PC-3 (cell line): ENCODE results near the gene LHX2. TPM values are rescaled to one million over a fixed set of nuclear protein-coding genes. Genes with fewer than 3 reads are reported as not detected.
A peak's percentile ranks its signal among the peaks of the same experiment; 100 is the strongest.

Experiments used
- ATAC-seq: fragments of 200-7000 bp; cut with Tn5 transposase; 2 replicates; pipeline ENCODE4 v1.9.1; 2020; ENCODE audit warnings: mild to moderate bottlenecking, moderate library complexity
- BruUV-seq: library from RNA; stranded (reverse); fragments of 400-500 nt; replicated peaks from 2 replicates; lab custom pipeline; 2021; lab: Mats Ljungman, UMichigan
- CTCF ChIA-PET: fragments of 300-600 bp; sonication (Branson Sonifier 250); formaldehyde crosslinking; loops from one replicate; lab custom pipeline; 2022; ENCODE audit warnings: antibody characterized with exemption; lab: Charles Lee
- POLR2A ChIA-PET: fragments of 300-600 bp; sonication (Branson Sonifier 250); formaldehyde crosslinking; loops from one replicate; lab custom pipeline; 2022; ENCODE audit warnings: antibody characterized with exemption; ENCODE audit not compliant: unreplicated experiment; lab: Charles Lee
- DNase-seq: peaks from one replicate; pipeline ENCODE4 v3.0.0-alpha.2; 2015
- H2AFZ ChIP-seq: fragments of 300-600 bp; sonication (generic); 2 replicates; pipeline ENCODE4 v1.6.0; 2016; ENCODE audit warnings: antibody characterized with exemption, low read length
- H3F3A ChIP-seq: fragments of 300-600 bp; sonication (generic); one replicate; pipeline ENCODE4 v1.6.0; 2017; ENCODE audit warnings: antibody characterized with exemption, low read length, control low read depth, mild to moderate bottlenecking; ENCODE audit not compliant: unreplicated experiment
- H3K27ac ChIP-seq: fragments of 300-600 bp; sonication (generic); 2 replicates; pipeline ENCODE4 v1.5.1; 2016; ENCODE audit warnings: mild to moderate bottlenecking, low read length
- H3K27me3 ChIP-seq: fragments of 300-600 bp; sonication (generic); 2 replicates; pipeline ENCODE4 v1.6.1; 2016; ENCODE audit warnings: low read length, mixed read lengths
- H3K36me3 ChIP-seq: fragments of 300-600 bp; sonication (generic); 2 replicates; pipeline ENCODE4 v1.6.1; 2016; ENCODE audit warnings: low read depth, mixed run types, low read length, mixed read lengths
- H3K4me1 ChIP-seq: fragments of 300-600 bp; sonication (generic); 2 replicates; pipeline ENCODE4 v1.5.1; 2016; ENCODE audit warnings: low read length; ENCODE audit not compliant: insufficient read depth
- H3K4me2 ChIP-seq: fragments of 300-600 bp; sonication (generic); 2 replicates; pipeline ENCODE4 v1.6.0; 2016; ENCODE audit warnings: low read length
- H3K4me3 ChIP-seq: fragments of 300-600 bp; sonication (generic); 2 replicates; pipeline ENCODE4 v1.5.1; 2016; ENCODE audit warnings: mild to moderate bottlenecking, low read length, mixed read lengths
- H3K79me2 ChIP-seq: fragments of 300-600 bp; sonication (generic); 2 replicates; pipeline ENCODE4 v1.6.1; 2017; ENCODE audit warnings: low read length, mixed read lengths
- H3K9ac ChIP-seq: fragments of 300-600 bp; sonication (generic); 2 replicates; pipeline ENCODE4 v1.6.0; 2016; ENCODE audit warnings: mild to moderate bottlenecking, low read length
- H3K9me2 ChIP-seq: fragments of 300-600 bp; sonication (generic); replicated peaks from 2 replicates; pipeline ENCODE4 v1.6.1; 2016; ENCODE audit warnings: mixed run types, low read length, mixed read lengths
- H3K9me3 ChIP-seq: fragments of 300-600 bp; sonication (generic); 2 replicates; pipeline ENCODE4 v1.6.1; 2016; ENCODE audit warnings: low read length, mixed read lengths
- H4K20me1 ChIP-seq: fragments of 300-600 bp; sonication (generic); 2 replicates; pipeline ENCODE4 v1.6.1; 2016; ENCODE audit warnings: low read length, mixed read lengths
- EZH2 ChIP-seq: fragments of 300-600 bp; sonication (generic); IDR thresholded peaks from one replicate; pipeline ENCODE4 v1.6.1; 2017; ENCODE audit warnings: antibody characterized with exemption, mild to moderate bottlenecking, low read length; ENCODE audit not compliant: unreplicated experiment
- EZH2phosphoT487 ChIP-seq: fragments of 300-600 bp; sonication (generic); IDR thresholded peaks from 2 replicates; pipeline ENCODE4 v1.6.1; 2018; ENCODE audit warnings: mild to moderate bottlenecking, antibody characterized with exemption, low read length, borderline replicate concordance
- intact Hi-C: fragments of 100-400 bp; cut with micrococcal nuclease; formaldehyde crosslinking; loops from 2 replicates; pipeline ENCODE4 v1.9.0; 2023
- total RNA-seq: library from RNA; depleted of rRNA; stranded (reverse); fragments of >200 nt; gene quantifications from 2 replicates; pipeline ENCODE4 v1.2.3, GENCODE V29; 2014
- TF ChIP-seq, protein P1 (sequence below): fragments of 300-600 bp; sonication (generic); conservative IDR thresholded peaks from 2 replicates; pipeline ENCODE4 v1.5.1; 2017; ENCODE audit warnings: antibody characterized with exemption, low read depth, mild to moderate bottlenecking, low read length

The LHX2 gene
- total RNA-seq, 1 experiment from 2014 or later, result 1.1 TPM

- Histone ChIP-seq H3K4me1 (no peaks in the 10 kb centered on the region), H3K27me3 (no peaks in the 10 kb centered on the region), H3K9ac (no peak overlapping the region), H3K27ac (no peak overlapping the region), H3F3A (no peaks in the 10 kb centered on the region), H3K9me3 (no peaks in the 10 kb centered on the region), H3K36me3 (no peaks in the 10 kb centered on the region), H2AFZ (no peak overlapping the region), H3K9me2 (no peaks in the 10 kb centered on the region), H3K79me2 (no peaks in the 10 kb centered on the region), H4K20me1 (no peaks in the 10 kb centered on the region), H3K4me2 (no peak overlapping the region), H3K4me3 (no peak overlapping the region)
- TF ChIP-seq EZH2, result no peak
- TF ChIP-seq, protein P1, sequence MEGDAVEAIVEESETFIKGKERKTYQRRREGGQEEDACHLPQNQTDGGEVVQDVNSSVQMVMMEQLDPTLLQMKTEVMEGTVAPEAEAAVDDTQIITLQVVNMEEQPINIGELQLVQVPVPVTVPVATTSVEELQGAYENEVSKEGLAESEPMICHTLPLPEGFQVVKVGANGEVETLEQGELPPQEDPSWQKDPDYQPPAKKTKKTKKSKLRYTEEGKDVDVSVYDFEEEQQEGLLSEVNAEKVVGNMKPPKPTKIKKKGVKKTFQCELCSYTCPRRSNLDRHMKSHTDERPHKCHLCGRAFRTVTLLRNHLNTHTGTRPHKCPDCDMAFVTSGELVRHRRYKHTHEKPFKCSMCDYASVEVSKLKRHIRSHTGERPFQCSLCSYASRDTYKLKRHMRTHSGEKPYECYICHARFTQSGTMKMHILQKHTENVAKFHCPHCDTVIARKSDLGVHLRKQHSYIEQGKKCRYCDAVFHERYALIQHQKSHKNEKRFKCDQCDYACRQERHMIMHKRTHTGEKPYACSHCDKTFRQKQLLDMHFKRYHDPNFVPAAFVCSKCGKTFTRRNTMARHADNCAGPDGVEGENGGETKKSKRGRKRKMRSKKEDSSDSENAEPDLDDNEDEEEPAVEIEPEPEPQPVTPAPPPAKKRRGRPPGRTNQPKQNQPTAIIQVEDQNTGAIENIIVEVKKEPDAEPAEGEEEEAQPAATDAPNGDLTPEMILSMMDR, result peak; percentile 63
- DNase-seq, result no peak
- intact Hi-C loops, result no loop called here
- POLR2A ChIA-PET, result no interaction called here
- no peak for ATAC-seq
- CTCF ChIA-PET, result interaction anchor here (0.5 to 0.6 kb wide), 2 partner anchors 31 to 87 kb away, joined by 3 to 7 read pairs; no protein-coding TSS in a partner anchor
- BruUV-seq, result no TSS peak
Observed at GRCh38 chr9:124040935-124041816, 29.6 kb downstream of the LHX2 start.

DNA sequence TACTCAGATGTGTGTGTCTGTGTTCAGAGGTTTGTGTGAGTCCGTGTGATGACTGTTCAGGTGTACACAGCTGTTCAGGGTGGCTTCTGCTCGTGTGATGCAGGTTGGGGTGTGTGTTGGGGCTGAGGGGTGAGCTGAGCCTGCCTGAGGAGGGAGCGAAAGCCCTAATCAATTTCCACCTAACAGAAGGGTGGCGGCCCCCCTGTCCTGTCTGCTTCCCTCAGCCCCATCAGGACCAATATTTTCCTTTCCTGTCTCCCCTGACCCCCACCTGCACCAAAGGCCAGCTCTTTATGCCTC, 30.2 kb downstream of the LHX2 start:
- Histone ChIP-seq H2AFZ (no peak overlapping the region), H3K9ac (no peak overlapping the region), H3K4me3 (no peak overlapping the region), H3K27me3 (no peaks in the 10 kb centered on the region), H3K4me1 (no peaks in the 10 kb centered on the region), H3K79me2 (no peaks in the 10 kb centered on the region), H3K9me2 (no peaks in the 10 kb centered on the region), H3K27ac (no peak overlapping the region), H3F3A (no peaks in the 10 kb centered on the region), H3K4me2 (no peak overlapping the region), H3K36me3 (no peaks in the 10 kb centered on the region), H4K20me1 (no peaks in the 10 kb centered on the region), H3K9me3 (no peaks in the 10 kb centered on the region)
- BruUV-seq, result no TSS peak
- ATAC-seq (no peak), DNase-seq (no peak)
- intact Hi-C loops, result no loop called here
- no peak for TF ChIP-seq EZH2phosphoT487
- no peak for TF ChIP-seq EZH2
- TF ChIP-seq, protein P1, result no peak
- CTCF ChIA-PET, result no interaction called here
- POLR2A ChIA-PET, result no interaction called here

DNA sequence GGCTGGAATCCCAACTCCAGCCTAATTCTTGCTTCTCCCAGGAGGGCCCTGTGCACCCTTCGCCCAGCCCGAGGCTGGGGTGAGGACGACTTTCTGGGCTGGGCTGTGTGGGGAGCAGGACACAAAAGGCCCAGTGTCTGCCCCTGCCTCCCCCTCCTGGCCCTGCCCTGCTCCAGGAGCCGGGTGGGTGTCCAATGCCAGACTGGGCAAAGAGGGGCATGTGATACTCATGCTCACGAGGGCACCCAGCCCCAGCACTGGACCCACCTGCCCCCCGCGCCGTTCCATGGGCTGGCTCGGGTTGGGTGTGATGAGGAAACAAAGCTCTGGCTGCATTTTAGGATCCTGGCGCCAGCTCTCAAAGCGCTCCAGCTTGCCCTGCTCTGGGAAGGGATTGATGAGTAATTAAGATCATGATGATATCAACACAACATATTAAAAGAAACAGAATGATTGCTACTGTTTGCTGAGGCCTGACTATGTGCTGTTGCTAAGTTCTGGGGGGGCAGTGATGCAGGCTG, 30.7 kb downstream of the LHX2 start:
- no peak overlapping the region for H3K27ac ChIP-seq
- H2AFZ ChIP-seq, result no peak overlapping the region
- ChIA-PET POLR2A (no interaction called here), CTCF (no interaction called here)
- no TSS peak for BruUV-seq
- no peak for ATAC-seq
- no peaks in the 10 kb centered on the region for H3F3A ChIP-seq
- intact Hi-C loops, result no loop called here
- no peak overlapping the region for H3K4me3 ChIP-seq
- no peak overlapping the region for H3K9ac ChIP-seq
- no peaks in the 10 kb centered on the region for H4K20me1 ChIP-seq
- no peaks in the 10 kb centered on the region for H3K9me3 ChIP-seq
- no peaks in the 10 kb centered on the region for H3K27me3 ChIP-seq
- no peaks in the 10 kb centered on the region for H3K79me2 ChIP-seq
- no peak overlapping the region for H3K4me2 ChIP-seq
- TF ChIP-seq EZH2 (no peak), EZH2phosphoT487 (no peak)
- TF ChIP-seq, protein P1, result no peak
- no peak for DNase-seq
- H3K4me1 ChIP-seq, result no peaks in the 10 kb centered on the region
- H3K36me3 ChIP-seq, result no peaks in the 10 kb centered on the region
- H3K9me2 ChIP-seq, result no peaks in the 10 kb centered on the region
